ENCODE data around the gene NCOA6.

The NCOA6 gene

DNA sequence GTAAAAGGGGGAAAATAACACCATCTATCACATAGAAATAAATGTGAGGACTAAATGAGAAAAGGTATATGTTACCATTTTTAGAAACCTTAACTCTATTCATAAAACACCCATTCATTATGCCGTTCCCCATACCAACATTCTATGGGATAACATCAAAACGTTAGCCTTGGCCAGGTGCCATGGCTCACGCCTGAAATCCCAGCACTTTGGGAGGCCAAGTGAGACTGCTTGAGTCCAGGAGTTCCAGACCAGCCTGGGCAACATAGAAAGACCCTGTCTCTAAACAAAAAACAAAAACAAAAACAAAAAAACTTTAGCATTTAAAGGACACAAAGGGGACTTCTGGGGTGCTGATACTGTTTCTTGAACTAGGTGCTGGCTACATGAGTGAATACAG, 149.9 kb downstream of the NCOA6 start:
- in situ Hi-C loops (cut with MboI; ENCODE audit: low sequenced_read_pairs, unreplicated experiment), result no loop called here
- TF ChIP-seq, protein P1, sequence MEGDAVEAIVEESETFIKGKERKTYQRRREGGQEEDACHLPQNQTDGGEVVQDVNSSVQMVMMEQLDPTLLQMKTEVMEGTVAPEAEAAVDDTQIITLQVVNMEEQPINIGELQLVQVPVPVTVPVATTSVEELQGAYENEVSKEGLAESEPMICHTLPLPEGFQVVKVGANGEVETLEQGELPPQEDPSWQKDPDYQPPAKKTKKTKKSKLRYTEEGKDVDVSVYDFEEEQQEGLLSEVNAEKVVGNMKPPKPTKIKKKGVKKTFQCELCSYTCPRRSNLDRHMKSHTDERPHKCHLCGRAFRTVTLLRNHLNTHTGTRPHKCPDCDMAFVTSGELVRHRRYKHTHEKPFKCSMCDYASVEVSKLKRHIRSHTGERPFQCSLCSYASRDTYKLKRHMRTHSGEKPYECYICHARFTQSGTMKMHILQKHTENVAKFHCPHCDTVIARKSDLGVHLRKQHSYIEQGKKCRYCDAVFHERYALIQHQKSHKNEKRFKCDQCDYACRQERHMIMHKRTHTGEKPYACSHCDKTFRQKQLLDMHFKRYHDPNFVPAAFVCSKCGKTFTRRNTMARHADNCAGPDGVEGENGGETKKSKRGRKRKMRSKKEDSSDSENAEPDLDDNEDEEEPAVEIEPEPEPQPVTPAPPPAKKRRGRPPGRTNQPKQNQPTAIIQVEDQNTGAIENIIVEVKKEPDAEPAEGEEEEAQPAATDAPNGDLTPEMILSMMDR (IDR thresholded peaks at IDR 0.05; ENCODE audit: borderline replicate concordance, control extremely low read depth, extremely low read depth, insufficient read depth, missing control alignments), result no peak
- DNase-seq (ENCODE audit: low spot score), result no peak

DNA sequence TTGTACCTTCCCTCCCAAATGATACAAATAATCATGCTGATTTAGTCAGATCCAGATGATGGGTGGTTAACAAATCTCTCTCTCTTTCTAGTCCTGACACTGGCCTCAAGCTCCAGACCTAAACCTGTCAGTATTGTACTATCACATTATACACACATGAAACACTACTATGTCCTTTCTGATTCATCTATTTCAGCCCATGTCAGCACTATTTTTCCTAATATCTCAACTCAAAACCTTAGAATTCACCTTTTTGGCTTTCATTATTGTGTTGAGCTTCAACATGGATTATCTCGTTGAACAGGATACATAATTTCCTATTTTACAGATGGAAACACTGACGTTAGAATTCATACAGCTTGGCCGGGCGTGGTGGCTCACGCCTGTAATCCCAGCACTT, 152.0 kb downstream of the NCOA6 start:
- in situ Hi-C loops (cut with MboI; ENCODE audit: low sequenced_read_pairs, unreplicated experiment), result no loop called here
- TF ChIP-seq, protein P1 (IDR thresholded peaks at IDR 0.05; ENCODE audit: borderline replicate concordance, control extremely low read depth, extremely low read depth, insufficient read depth, missing control alignments), result no peak
- DNase-seq (ENCODE audit: low spot score), result no peak

DNA sequence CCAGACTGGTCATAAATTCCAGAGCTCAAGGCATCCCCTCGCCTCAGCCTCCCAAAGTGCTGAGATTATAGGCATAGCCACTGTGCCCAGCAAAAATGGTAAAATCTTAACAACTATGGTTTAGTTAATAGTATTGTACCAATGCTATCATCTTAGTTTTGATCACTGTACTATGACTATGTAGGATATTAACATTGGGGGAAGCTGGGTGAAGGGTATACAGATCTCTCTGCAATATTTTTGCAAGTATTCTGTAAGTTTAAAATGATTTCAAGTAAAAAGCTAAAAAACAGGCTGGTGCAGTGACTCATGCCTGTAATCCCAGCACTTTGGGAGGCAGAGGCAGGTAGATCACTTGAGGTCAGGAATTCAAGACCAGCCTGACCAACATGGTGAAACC, 156.4 kb downstream of the NCOA6 start:
- no peak for DNase-seq (ENCODE audit: low spot score)
- TF ChIP-seq, protein P1 (IDR thresholded peaks at IDR 0.05; ENCODE audit: borderline replicate concordance, control extremely low read depth, extremely low read depth, insufficient read depth, missing control alignments), result no peak
- in situ Hi-C loops (cut with MboI; ENCODE audit: low sequenced_read_pairs, unreplicated experiment), result no loop called here
